Amniotic stem cell (primary cell): Measurements from ENCODE around the gene KIR3DL3.
"Not testable (repeated sequence)": the region's sequence is repeated elsewhere in the genome, so short reads cannot be mapped to it uniquely, and the experiment has no call there.

Experiments used
- DNase-seq: peaks from one replicate; lab custom pipeline; 2025; lab: John Stamatoyannopoulos, UW

Gene KIR3DL3

DNA sequence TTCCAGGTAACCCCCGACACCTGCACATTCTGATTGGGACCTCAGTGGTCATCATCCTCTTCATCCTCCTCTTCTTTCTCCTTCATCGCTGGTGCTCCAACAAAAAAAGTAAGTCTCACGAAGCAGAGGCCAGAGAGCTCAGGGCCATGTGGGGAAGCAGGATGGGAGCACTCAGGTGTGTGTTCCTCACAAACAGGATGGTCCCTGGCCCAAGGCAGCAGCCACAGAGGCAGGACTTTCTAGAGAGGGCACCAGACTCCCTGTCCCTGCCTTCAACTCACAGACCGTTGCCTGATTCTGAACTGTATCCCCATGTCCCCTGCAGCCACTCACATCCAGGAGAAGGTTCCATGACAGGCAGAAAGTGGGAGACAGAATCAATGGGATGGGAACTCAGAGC lies 58.7 kb downstream of the KIR3DL3 start:
- DNase-seq, result not testable (repeated sequence)
